T-cell (primary cell): Measurements from ENCODE around the gene PIKFYVE. TPM values are rescaled to one million over a fixed set of nuclear protein-coding genes. Genes with fewer than 3 reads are reported as not detected.
A peak's percentile ranks its signal among the peaks of the same experiment; 100 is the strongest.
"Not testable (repeated sequence)": the region's sequence is repeated elsewhere in the genome, so short reads cannot be mapped to it uniquely, and the experiment has no call there.

ENCODE experiments used
- ATAC-seq, 4 experiments: fragments of 200-7000 bp in 3 of 4; fragments of 150-1000 bp in 1 of 4; cut with Tn5 transposase; replicated peaks in 1 of 4; 1 replicate in 3 of 4; 2 replicates in 1 of 4; pipeline ENCODE4 v1.10.0; 2021; ENCODE audit warnings: moderate library complexity in 3 of 4, mild to moderate bottlenecking in 2 of 4, moderate number of reproducible peaks in 1 of 4
- CTCF ChIA-PET, 2 donors: fragments of 300-600 bp; sonication (Branson Sonifier 250); formaldehyde crosslinking; loops; one replicate each; lab custom pipeline; 2022; ENCODE audit warnings: antibody characterized with exemption in 2 of 2; lab: Charles Lee
- POLR2A ChIA-PET, 2 donors: fragments of 300-600 bp; sonication (Branson Sonifier 250); formaldehyde crosslinking; loops; one replicate each; lab custom pipeline; 2022; ENCODE audit warnings: antibody characterized with exemption in 2 of 2; lab: Charles Lee
- DNase-seq, 35 experiments: peaks; one replicate each; pipeline versions ENCODE4 v3.0.0 to v3.0.0-alpha.2; 2013 to 2023
- H3K27ac ChIP-seq: one replicate; pipeline ENCODE4 v1.5.1; 2013; ENCODE audit warnings: low read length
- H3K27me3 ChIP-seq, 2 experiments: replicated peaks in 1 of 2; 1 replicate in 1 of 2; 2 replicates in 1 of 2; pipeline versions ENCODE4 v1.6.1 to v1.7.0; 2013; ENCODE audit warnings: low read length in 1 of 2, mixed read lengths in 1 of 2; ENCODE audit not compliant: control insufficient read depth in 2 of 2, insufficient read depth in 2 of 2; ENCODE audit errors: extremely low read depth in 1 of 2
- H3K36me3 ChIP-seq, 2 donors: 1 replicate in 1 of 2; 2 replicates in 1 of 2; pipeline versions ENCODE4 v1.6.1 to v1.7.0; 2013; ENCODE audit warnings: low read length in 1 of 2; ENCODE audit not compliant: control insufficient read depth in 2 of 2, insufficient read depth in 1 of 2; ENCODE audit errors: extremely low read depth in 1 of 2
- H3K4me1 ChIP-seq, 2 experiments: 1 replicate in 1 of 2; 2 replicates in 1 of 2; pipeline versions ENCODE4 v1.6.1 to v1.7.0; 2013; ENCODE audit warnings: low read length in 2 of 2, mixed read lengths in 1 of 2; ENCODE audit not compliant: insufficient read depth in 2 of 2, control insufficient read depth in 1 of 2; ENCODE audit errors: extremely low read depth in 1 of 2
- H3K4me3 ChIP-seq, 2 donors: 1 replicate in 1 of 2; 2 replicates in 1 of 2; pipeline versions ENCODE4 v1.5.1 to v1.7.0; 2013; ENCODE audit warnings: mild to moderate bottlenecking in 2 of 2, low read length in 1 of 2, moderate library complexity in 1 of 2; ENCODE audit not compliant: control insufficient read depth in 1 of 2; ENCODE audit errors: extremely low read depth in 1 of 2
- H3K9me3 ChIP-seq: 2 replicates; pipeline ENCODE4 v1.7.0; 2013
- H3K27ac Mint-ChIP-seq, 2 donors: one replicate each; pipeline ENCODE4 v1.8.0; 2020 to 2021; ENCODE audit warnings: mild to moderate bottlenecking in 2 of 2, mixed read lengths in 2 of 2
- H3K27me3 Mint-ChIP-seq, 2 donors: one replicate each; pipeline ENCODE4 v1.8.0; 2021 to 2022; ENCODE audit warnings: mixed read lengths in 2 of 2
- H3K36me3 Mint-ChIP-seq: one replicate; pipeline ENCODE4 v1.8.0; 2021; ENCODE audit warnings: mixed read lengths
- H3K4me1 Mint-ChIP-seq, 3 donors: one replicate each; pipeline ENCODE4 v1.8.0; 2020 to 2022; ENCODE audit warnings: mixed read lengths in 3 of 3, mild to moderate bottlenecking in 1 of 3
- H3K4me3 Mint-ChIP-seq, 3 donors: one replicate each; pipeline ENCODE4 v1.8.0; 2020 to 2022; ENCODE audit warnings: mild to moderate bottlenecking in 3 of 3, mixed read lengths in 3 of 3, moderate library complexity in 3 of 3
- H3K9me3 Mint-ChIP-seq, 3 donors: one replicate each; pipeline ENCODE4 v1.8.0; 2020 to 2022; ENCODE audit warnings: mixed read lengths in 3 of 3
- WGBS: methylation state at CpG from one replicate; pipeline ENCODE4 v1.1.5; 2013; ENCODE audit warnings: missing lambda C conversion rate; ENCODE audit not compliant: insufficient coverage; 5-methylcytosine and 5-hydroxymethylcytosine counted together
- total RNA-seq, 35 experiments: library from RNA in 6 of 35; stranded (reverse) in 6 of 35; fragments of 120-200 nt in 1 of 35; gene quantifications; one replicate each; pipeline versions ENCODE4 v1.2.1 to v1.2.4 and lab custom pipeline; 2013 to 2026

The PIKFYVE gene
- total RNA-seq, 5 donors from 2014 or later (not counting 1 experiment from before 2014, with no cell fraction given), result 35.3 to 42.6 (median 38.6) TPM

GRCh38 chr2:208334230-208334629 lies 68.2 kb downstream of the PIKFYVE start:
- Mint-ChIP-seq H3K9me3 (no peaks in the 10 kb centered on the region), H3K36me3 (peaks cover 44% of the 10 kb centered on the region), H3K4me3 (no peak overlapping the region), H3K4me1 (no peaks in the 10 kb centered on the region), H3K27ac (peak overlapping the region in 1 of 2 donors; percentile 1), H3K27me3 (no peaks in the 10 kb centered on the region)
- Histone ChIP-seq H3K27ac (no peak overlapping the region), H3K4me1 (no peaks in the 10 kb centered on the region), H3K4me3 (no peak overlapping the region), H3K27me3 (no peaks in the 10 kb centered on the region), H3K9me3 (no peaks in the 10 kb centered on the region), H3K36me3 (peaks cover 7 to 63% of the 10 kb centered on the region in 2 donors)
- POLR2A ChIA-PET, result interaction anchor here in 1 of 2 donors (0.6 kb wide), 1 partner anchor 1454 kb away, joined by 3 read pairs; no protein-coding TSS in a partner anchor
- ATAC-seq (no peak), DNase-seq (no peak)
- CTCF ChIA-PET, result no interaction called here

- Histone ChIP-seq H3K36me3 (peaks cover 3 to 70% of the 10 kb centered on the region in 2 donors), H3K4me1 (no peaks in the 10 kb centered on the region), H3K4me3 (no peak overlapping the region), H3K27ac (no peak overlapping the region), H3K27me3 (no peaks in the 10 kb centered on the region), H3K9me3 (no peaks in the 10 kb centered on the region)
- no peaks in the 10 kb centered on the region for H3K9me3 Mint-ChIP-seq
- no peaks in the 10 kb centered on the region for H3K27me3 Mint-ChIP-seq
- peaks cover 55% of the 10 kb centered on the region for H3K36me3 Mint-ChIP-seq
- ATAC-seq (no peak), DNase-seq (no peak)
- CTCF ChIA-PET, result no interaction called here
- POLR2A ChIA-PET, result no interaction called here
- 100% methylated on average over 1 of the region's 4 CpGs for WGBS
- no peak overlapping the region for H3K4me3 Mint-ChIP-seq
- no peaks in the 10 kb centered on the region for H3K4me1 Mint-ChIP-seq
- peak overlapping the region in 1 of 2 donors; percentile 34 for H3K27ac Mint-ChIP-seq
Measured at GRCh38 chr2:208346756-208347155, 80.7 kb downstream of the PIKFYVE start.

- Mint-ChIP-seq H3K4me1 (no peaks in the 10 kb centered on the region), H3K27ac (no peak overlapping the region), H3K36me3 (peaks cover 77% of the 10 kb centered on the region), H3K9me3 (no peaks in the 10 kb centered on the region), H3K27me3 (no peaks in the 10 kb centered on the region), H3K4me3 (no peak overlapping the region)
- no peaks in the 10 kb centered on the region for H3K4me1 ChIP-seq
- peaks cover 3 to 77% of the 10 kb centered on the region in 2 donors for H3K36me3 ChIP-seq
- WGBS, result 100% methylated on average over 1 of the region's 7 CpGs
- H3K9me3 ChIP-seq, result no peaks in the 10 kb centered on the region
- POLR2A ChIA-PET, result no interaction called here
- DNase-seq (no peak), ATAC-seq (no peak)
- H3K4me3 ChIP-seq, result no peak overlapping the region
- CTCF ChIA-PET, result no interaction called here
- no peak overlapping the region for H3K27ac ChIP-seq
- H3K27me3 ChIP-seq, result no peaks in the 10 kb centered on the region
Measured at GRCh38 chr2:208350610-208351009, 84.6 kb downstream of the PIKFYVE start.

GRCh38 chr2:208352644-208353567 lies 86.9 kb downstream of the PIKFYVE start:
- ATAC-seq, result no peak
- H3K4me3 Mint-ChIP-seq, result no peak overlapping the region
- Histone ChIP-seq H3K4me1 (no peaks in the 10 kb centered on the region), H3K36me3 (peaks cover 0 to 62% of the 10 kb centered on the region in 2 donors), H3K27ac (no peak overlapping the region), H3K9me3 (no peaks in the 10 kb centered on the region), H3K27me3 (no peaks in the 10 kb centered on the region), H3K4me3 (no peak overlapping the region)
- H3K36me3 Mint-ChIP-seq, result peaks cover 62% of the 10 kb centered on the region
- H3K9me3 Mint-ChIP-seq, result no peaks in the 10 kb centered on the region
- H3K27ac Mint-ChIP-seq, result peak overlapping the region in 1 of 2 donors; percentile 1
- DNase-seq, result no peak
- ChIA-PET CTCF (no interaction called here), POLR2A (interaction anchor here in 1 of 2 donors (0.6 kb wide), 1 partner anchor 48 kb away, joined by 3 read pairs; no protein-coding TSS in a partner anchor)
- H3K27me3 Mint-ChIP-seq, result no peaks in the 10 kb centered on the region
- H3K4me1 Mint-ChIP-seq, result peaks cover 0 to 6% (median 3%) of the 10 kb centered on the region in 3 donors
- WGBS, result no CpG with 5 or more reads among the region's 5 CpGs

- no peaks in the 10 kb centered on the region for H3K9me3 ChIP-seq
- CTCF ChIA-PET, result interaction anchor here in 1 of 2 donors (1.2 to 1.4 kb wide), 2 partner anchors 16 to 21 kb away, joined by 3 to 4 read pairs; no protein-coding TSS in a partner anchor
- H3K9me3 Mint-ChIP-seq, result no peaks in the 10 kb centered on the region
- peaks cover 0 to 49% of the 10 kb centered on the region in 2 donors for H3K36me3 ChIP-seq
- DNase-seq (no peak), ATAC-seq (no peak)
- H3K4me3 Mint-ChIP-seq, result no peak overlapping the region
- H3K4me1 ChIP-seq, result no peaks in the 10 kb centered on the region
- no peak overlapping the region for H3K4me3 ChIP-seq
- WGBS, result no CpG with 5 or more reads among the region's 3 CpGs
- peaks cover 54% of the 10 kb centered on the region for H3K36me3 Mint-ChIP-seq
- H3K27ac ChIP-seq, result no peak overlapping the region
- H3K4me1 Mint-ChIP-seq, result peaks cover 0 to 6% (median 3%) of the 10 kb centered on the region in 3 donors
- POLR2A ChIA-PET, result interaction anchor here in 1 of 2 donors (1.1 kb wide), 1 partner anchor 83 kb away, joined by 4 read pairs; no protein-coding TSS in a partner anchor
- no peaks in the 10 kb centered on the region for H3K27me3 ChIP-seq
- no peaks in the 10 kb centered on the region for H3K27me3 Mint-ChIP-seq
- peak overlapping the region in 1 of 2 donors; percentile 28 for H3K27ac Mint-ChIP-seq
Measured at GRCh38 chr2:208354964-208355381, 88.9 kb downstream of the PIKFYVE start.

- H3K4me1 Mint-ChIP-seq, H3K9me3 ChIP-seq, H3K4me3 ChIP-seq, H3K27ac ChIP-seq, DNase-seq, ATAC-seq, H3K4me1 ChIP-seq, H3K27me3 Mint-ChIP-seq, H3K9me3 Mint-ChIP-seq, H3K4me3 Mint-ChIP-seq, H3K27me3 ChIP-seq, POLR2A ChIA-PET, CTCF ChIA-PET: not testable (repeated sequence)
- no CpG with 5 or more reads among the region's 3 CpGs for WGBS
- H3K27ac Mint-ChIP-seq, result peak overlapping the region; percentile 46 to 59
- peaks cover 45% of the 10 kb centered on the region for H3K36me3 Mint-ChIP-seq
- H3K36me3 ChIP-seq, result peaks cover 0 to 38% of the 10 kb centered on the region in 2 donors
Measured at GRCh38 chr2:208356420-208356819, 90.4 kb downstream of the PIKFYVE start.
